Endothelial cell of umbilical vein (primary cell): ENCODE results near the gene SMARCC1. TPM values are rescaled to one million over a fixed set of nuclear protein-coding genes. Genes with fewer than 3 reads are reported as not detected.

Experiments used
- BruUV-seq: library from RNA; stranded (reverse); fragments of 400-500 nt; replicated peaks from 2 replicates; lab custom pipeline; 2021; lab: Mats Ljungman, UMichigan
- CTCF ChIA-PET: fragments of 300-600, 350-600 bp; sonication (Branson Sonifier 250); formaldehyde crosslinking; loops from one replicate; lab custom pipeline; 2021; ENCODE audit warnings: antibody characterized with exemption, inconsistent platforms; lab: Charles Lee
- POLR2A ChIA-PET: fragments of 300-600, 350-600 bp; sonication (Branson Sonifier 250); formaldehyde crosslinking; loops from one replicate; lab custom pipeline; 2021; ENCODE audit warnings: antibody characterized with exemption, inconsistent platforms; lab: Charles Lee
- DNase-seq: peaks from one replicate; pipeline ENCODE4 v3.0.0-alpha.2; 2011; ENCODE audit warnings: low read depth, low spot score
- FAIRE-seq: peaks from 2 replicates; lab custom pipeline; 2011; peaks lifted over from hg19 to GRCh38; lab: Jason Lieb, UNC
- H2AFZ ChIP-seq: 2 replicates; pipeline ENCODE4 v1.6.0; 2012; ENCODE audit warnings: low read depth, low read length, control low read depth, inconsistent platforms
- H3K27ac ChIP-seq: 2 replicates; pipeline ENCODE4 v1.5.1; 2011; ENCODE audit warnings: low read depth, mild to moderate bottlenecking, control low read depth, low read length, moderate library complexity; ENCODE audit not compliant: insufficient read depth
- H3K27me3 ChIP-seq, 2 experiments: 2 replicates each; pipeline versions ENCODE4 v1.6.0 to v1.6.1; 2011; ENCODE audit warnings: low read length in 2 of 2, mixed read lengths in 1 of 2; ENCODE audit not compliant: control insufficient read depth in 2 of 2, insufficient read depth in 2 of 2
- H3K36me3 ChIP-seq, 2 experiments: 2 replicates in 1 of 2; 3 replicates in 1 of 2; pipeline ENCODE4 v1.5.1; 2011; ENCODE audit warnings: low read length in 2 of 2, mild to moderate bottlenecking in 1 of 2, moderate library complexity in 1 of 2; ENCODE audit not compliant: control insufficient read depth in 2 of 2, insufficient read depth in 2 of 2; ENCODE audit errors: extremely low read depth in 1 of 2
- H3K4me1 ChIP-seq: 3 replicates; pipeline ENCODE4 v1.5.1; 2011; ENCODE audit warnings: mild to moderate bottlenecking, low read length; ENCODE audit not compliant: control insufficient read depth, insufficient read depth; ENCODE audit errors: extremely low read depth
- H3K4me2 ChIP-seq: 2 replicates; pipeline ENCODE4 v1.6.1; 2011; ENCODE audit warnings: low read length, control low read depth, mixed read lengths; ENCODE audit not compliant: insufficient read depth
- H3K4me3 ChIP-seq, 3 experiments: fragments of 200-600 bp in 1 of 3; sonication (generic), shearing (Covaris generic) in 1 of 3; replicated peaks in 1 of 3; 2 replicates each; pipeline ENCODE4 v1.5.1; 2011 to 2016; ENCODE audit warnings: control low read depth in 3 of 3, low read length in 3 of 3, mild to moderate bottlenecking in 2 of 3, inconsistent platforms in 1 of 3, low read depth in 1 of 3, moderate library complexity in 1 of 3; ENCODE audit not compliant: insufficient read depth in 1 of 3
- H3K79me2 ChIP-seq: 2 replicates; pipeline ENCODE4 v1.6.0; 2012; ENCODE audit warnings: low read length, inconsistent platforms; ENCODE audit not compliant: control insufficient read depth, insufficient read depth
- H3K9ac ChIP-seq: replicated peaks from 2 replicates; pipeline ENCODE3; 2011; ENCODE audit warnings: low read length, control low read depth; ENCODE audit not compliant: insufficient read depth; ENCODE audit errors: extremely low read depth
- H3K9me1 ChIP-seq: replicated peaks from 3 replicates; pipeline ENCODE4 v1.6.0; 2011; ENCODE audit warnings: mild to moderate bottlenecking, low read length; ENCODE audit not compliant: control insufficient read depth, insufficient read depth; ENCODE audit errors: extremely low read depth
- H3K9me3 ChIP-seq: replicated peaks from 2 replicates; pipeline ENCODE4 v1.5.1; 2012; ENCODE audit warnings: low read length, inconsistent platforms; ENCODE audit not compliant: control insufficient read depth, insufficient read depth
- H4K20me1 ChIP-seq: replicated peaks from 2 replicates; pipeline ENCODE3; 2011; ENCODE audit warnings: mild to moderate bottlenecking, low read length; ENCODE audit not compliant: control insufficient read depth, insufficient read depth; ENCODE audit errors: extremely low read depth
- EZH2 ChIP-seq: IDR thresholded peaks from 2 replicates; pipeline ENCODE4 v1.6.1; 2012; ENCODE audit warnings: borderline replicate concordance, low read depth, mild to moderate bottlenecking, moderate library complexity, low read length, inconsistent platforms; ENCODE audit not compliant: severe bottlenecking
- JUN ChIP-seq: IDR thresholded peaks from 2 replicates; pipeline ENCODE4 v1.6.1; 2011; ENCODE audit warnings: borderline replicate concordance, low read depth; ENCODE audit not compliant: insufficient read length, insufficient read depth
- MYC ChIP-seq: IDR thresholded peaks from one replicate; pipeline ENCODE4 v1.6.1; 2011; ENCODE audit warnings: mild to moderate bottlenecking, low read depth, low read length
- POLR2AphosphoS5 ChIP-seq: IDR thresholded peaks from 2 replicates; pipeline ENCODE4 v1.6.1; 2012; ENCODE audit warnings: low read depth, mild to moderate bottlenecking, control low read depth, low read length, moderate library complexity; ENCODE audit not compliant: insufficient read depth
- dilution Hi-C: fragments of 300-500 bp; cut with MboI; formaldehyde crosslinking; loops from one replicate; pipeline ENCODE4 v1.15.0; 2019; ENCODE audit warnings: low sequenced_read_pairs; ENCODE audit not compliant: extremely low pct_ligation_motif_present
- intact Hi-C: fragments of 100-400 bp; cut with micrococcal nuclease; formaldehyde crosslinking; loops from one replicate; pipeline ENCODE4 v1.10.0; 2022
- polyA plus RNA-seq, 4 experiments: library from polyadenylated mRNA; depleted of rRNA in 3 of 4; stranded (reverse) in 3 of 4; unstranded in 1 of 4; fragments of >200 nt; gene quantifications; 2 replicates each; pipeline versions ENCODE4 v1.2.1 to v1.2.3, GENCODE V29; 2011 to 2012; ENCODE audit warnings: missing spikeins in 1 of 4
- total RNA-seq: library from RNA; stranded (reverse); gene quantifications from 2 replicates; pipeline ENCODE4 v1.2.3, GENCODE V29; 2021

SMARCC1 gene
- total and polyA plus RNA-seq, 2 donors (not counting 3 experiments of a cell fraction or from before 2014, with no cell fraction given) = 23.0 to 138 TPM

DNA sequence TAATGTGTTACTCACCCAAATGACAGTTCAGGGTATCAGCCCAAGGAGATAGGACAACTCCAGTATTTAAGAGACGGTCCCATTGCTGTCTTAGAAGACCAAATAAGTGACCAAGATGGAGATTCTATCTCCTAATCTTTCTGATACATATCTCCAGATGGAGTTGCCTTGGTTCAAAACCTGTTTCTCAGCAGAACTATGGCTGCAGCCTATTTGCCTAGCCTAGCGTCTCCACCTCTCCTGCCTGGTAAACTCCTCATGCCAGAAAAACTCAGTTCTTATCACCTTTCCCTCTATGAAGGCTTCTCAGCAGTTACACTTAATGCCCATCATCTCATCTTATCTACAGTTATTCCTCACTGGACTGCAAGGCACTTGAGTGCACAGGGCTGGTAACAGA, 201.8 kb downstream of the SMARCC1 start:
- Histone ChIP-seq H2AFZ (no peak overlapping the region), H3K9me1 (no peaks in the 10 kb centered on the region), H3K4me3 (no peak overlapping the region), H3K4me1 (no peaks in the 10 kb centered on the region), H3K4me2 (no peak overlapping the region), H3K79me2 (no peaks in the 10 kb centered on the region), H3K27ac (no peak overlapping the region), H3K27me3 (peaks cover 14 to 17% of the 10 kb centered on the region in 2 experiments), H3K36me3 (no peaks in the 10 kb centered on the region), H4K20me1 (no peaks in the 10 kb centered on the region), H3K9ac (no peak overlapping the region), H3K9me3 (no peaks in the 10 kb centered on the region)
- ChIA-PET CTCF (no interaction called here), POLR2A (no interaction called here)
- DNase-seq (no peak), FAIRE-seq (no peak)
- TF ChIP-seq MYC (no peak), POLR2AphosphoS5 (peak; percentile 9)
- intact Hi-C loops = loop anchor here (5.0 kb wide), 1 partner anchor 58 kb away; no protein-coding TSS in a partner anchor
- dilution Hi-C loops = no loop called here
- no TSS peak for BruUV-seq

- CTCF ChIA-PET = interaction anchor here (1.2 to 1.8 kb wide), 2 partner anchors 57 to 58 kb away, joined by 3 to 4 read pairs; no protein-coding TSS in a partner anchor
- Histone ChIP-seq H3K4me2 (peak within 1 kb of the TSS; percentile 59), H3K79me2 (no peaks in the 10 kb centered on the region), H3K9me1 (no peaks in the 10 kb centered on the region), H3K9me3 (no peaks in the 10 kb centered on the region), H3K4me1 (no peaks in the 10 kb centered on the region), H3K27me3 (peaks cover 15 to 17% of the 10 kb centered on the region in 2 experiments), H3K36me3 (no peaks in the 10 kb centered on the region), H4K20me1 (no peaks in the 10 kb centered on the region), H3K9ac (no peak within 1 kb of the TSS), H2AFZ (peak within 1 kb of the TSS; percentile 85), H3K27ac (no peak within 1 kb of the TSS), H3K4me3 (peak within 1 kb of the TSS; percentile 23 to 36 (median 24))
- no TSS peak for BruUV-seq
- TF ChIP-seq EZH2 (peak; percentile 88), JUN (no peak)
- POLR2A ChIA-PET = interaction anchor here (1.4 kb wide), 1 partner anchor 8 kb away, joined by 6 read pairs; no protein-coding TSS in a partner anchor
- FAIRE-seq (no peak), DNase-seq (no peak)
- dilution Hi-C loops (no loop called here), intact Hi-C loops (loop anchor here (5.0 kb wide), 1 partner anchor 57 kb away; no protein-coding TSS in a partner anchor)
Observed at GRCh38 chr3:47578691-47579632, 202.7 kb downstream of the SMARCC1 start, which contains the start of gene CSPG5. Gene CSPG5 (minus strand): TSS chr3:47578865. CDS start chr3:47578693, 172 bp downstream.
